Inferior parietal cortex (tissue), 1 donor: Measurements from ENCODE around the gene PRRT4.

Experiments
- DNase-seq: peaks from one replicate; pipeline ENCODE4 v3.0.0-alpha.2; 2016; ENCODE audit errors: extremely low spot score

Gene PRRT4

DNA sequence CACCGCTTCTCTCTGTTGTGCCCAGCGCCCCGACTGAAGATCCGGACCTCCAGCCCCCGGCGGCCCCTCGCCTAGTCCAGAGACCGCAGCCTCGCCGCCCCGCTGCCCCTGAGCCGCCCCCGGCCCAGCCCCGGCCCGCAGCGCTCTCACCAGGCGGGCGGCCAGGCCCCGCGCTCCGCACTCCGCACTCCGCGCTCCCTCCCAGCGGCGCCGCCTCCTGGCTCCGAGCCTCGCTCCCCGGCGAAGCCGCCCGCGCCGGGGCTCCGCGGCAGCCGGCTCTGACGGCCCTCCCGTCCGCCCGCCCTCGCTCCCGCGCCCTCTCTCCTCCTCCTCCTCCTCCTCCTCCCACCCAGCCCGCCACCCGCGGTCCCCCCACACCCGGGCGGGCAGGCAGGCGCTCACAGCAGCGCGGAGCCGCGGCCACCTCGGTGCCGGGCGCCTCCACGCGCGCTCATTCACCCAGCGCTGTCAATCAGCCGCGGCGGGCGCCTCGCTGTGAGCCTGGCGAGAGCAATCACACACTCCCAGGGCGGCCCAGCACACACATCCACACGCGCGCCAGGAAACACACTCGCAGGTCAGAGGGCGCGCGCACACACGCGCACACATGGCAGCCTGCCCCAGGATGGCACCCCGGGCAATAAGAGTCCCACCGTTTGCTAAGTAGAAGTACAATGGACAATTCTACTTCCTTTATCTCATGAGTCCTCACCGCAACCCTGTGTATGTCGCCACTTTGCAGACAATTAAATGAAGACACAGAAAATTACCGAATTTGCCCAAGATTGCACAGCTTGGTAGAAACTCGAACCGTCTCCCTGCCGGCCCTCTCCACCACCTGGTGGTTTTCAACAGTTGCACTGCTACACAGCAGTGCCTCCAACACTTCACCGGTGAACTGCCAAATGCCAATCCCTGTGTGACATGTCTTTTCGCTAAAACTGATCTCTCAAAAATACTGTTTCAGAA, at the start of gene PRRT4:
TSS of gene PRRT4 (minus strand) at position 280 of the 969 bp plus-strand sequence.
- DNase-seq, result no peak

DNA sequence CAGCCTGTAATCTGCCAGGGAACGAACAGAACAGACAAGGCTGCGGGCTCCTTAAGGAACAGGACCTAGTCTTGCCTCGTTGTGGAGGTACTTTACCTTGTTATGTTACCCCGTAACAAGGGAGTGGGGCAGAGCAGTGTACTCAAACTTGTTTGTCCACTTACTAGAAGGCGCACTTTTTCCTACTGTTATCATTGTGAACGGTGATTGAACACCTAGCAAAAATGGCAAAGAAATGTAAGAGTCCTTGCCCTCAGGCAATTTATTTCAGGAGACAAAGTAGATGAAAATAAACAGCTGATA, 48.9 kb upstream of the PRRT4 start:
- DNase-seq, result no peak

GRCh38 chr7:128409596-128410450, 48.3 kb upstream of the PRRT4 start, which contains the start of gene IMPDH1:
Gene IMPDH1 (minus strand): TSS chr7:128409982. CDS start chr7:128409901, 81 bp downstream.
- peak; percentile 68 for DNase-seq

- no peak for DNase-seq
Observed at GRCh38 chr7:128408709-128409595, 47.5 kb upstream of the PRRT4 start.

- DNase-seq, result no peak
Observed at GRCh38 chr7:128407751-128408708, 46.5 kb upstream of the PRRT4 start.

GRCh38 chr7:128407233-128407589, 45.7 kb upstream of the PRRT4 start:
- DNase-seq, result no peak

- no peak for DNase-seq
Observed at GRCh38 chr7:128406314-128407232, 45.1 kb upstream of the PRRT4 start.

DNA sequence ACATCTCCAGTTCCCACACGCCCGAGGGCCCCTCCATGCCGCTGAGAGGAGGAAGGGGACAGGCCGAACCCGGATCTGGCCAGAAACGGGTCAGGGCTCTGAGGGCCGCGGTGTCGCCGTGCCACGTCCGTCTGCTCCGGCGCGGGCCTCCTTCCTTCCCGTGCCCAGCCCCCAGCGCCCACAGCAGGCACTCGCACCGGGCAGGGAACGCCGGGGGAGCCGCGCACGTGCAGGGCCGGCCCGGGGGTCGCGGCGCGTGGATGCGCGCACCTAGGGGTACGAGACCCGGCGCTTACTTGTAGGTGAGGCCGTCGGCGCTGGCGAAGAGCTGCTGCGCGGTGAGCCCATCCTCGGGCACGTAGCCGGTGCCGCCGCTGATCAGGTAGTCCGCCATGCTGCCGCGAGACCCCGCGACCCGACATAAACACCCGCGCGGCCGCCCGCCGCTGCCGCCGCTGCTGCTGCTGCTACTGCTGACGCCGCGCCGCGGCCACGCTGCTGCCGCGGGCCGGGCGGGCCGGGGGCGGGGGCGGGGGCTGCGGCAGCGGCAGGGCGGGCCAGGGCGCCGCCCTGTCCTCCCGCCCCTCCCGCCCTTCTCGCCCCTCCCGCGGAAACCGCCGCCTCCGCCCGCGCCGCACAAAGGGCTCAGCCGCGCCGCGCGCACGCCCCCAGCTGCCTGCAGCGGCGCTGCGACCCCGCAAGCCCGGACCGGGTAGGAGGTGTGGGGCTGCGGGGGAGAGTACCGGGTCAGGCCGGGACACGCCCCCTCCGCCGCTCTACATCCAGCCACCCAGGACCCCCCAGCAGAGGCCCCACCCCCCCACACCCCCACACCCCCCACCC, 44.2 kb upstream of the PRRT4 start:
- DNase-seq, result no peak

GRCh38 chr7:128404886-128405470, 43.5 kb upstream of the PRRT4 start:
- DNase-seq, result no peak

DNA sequence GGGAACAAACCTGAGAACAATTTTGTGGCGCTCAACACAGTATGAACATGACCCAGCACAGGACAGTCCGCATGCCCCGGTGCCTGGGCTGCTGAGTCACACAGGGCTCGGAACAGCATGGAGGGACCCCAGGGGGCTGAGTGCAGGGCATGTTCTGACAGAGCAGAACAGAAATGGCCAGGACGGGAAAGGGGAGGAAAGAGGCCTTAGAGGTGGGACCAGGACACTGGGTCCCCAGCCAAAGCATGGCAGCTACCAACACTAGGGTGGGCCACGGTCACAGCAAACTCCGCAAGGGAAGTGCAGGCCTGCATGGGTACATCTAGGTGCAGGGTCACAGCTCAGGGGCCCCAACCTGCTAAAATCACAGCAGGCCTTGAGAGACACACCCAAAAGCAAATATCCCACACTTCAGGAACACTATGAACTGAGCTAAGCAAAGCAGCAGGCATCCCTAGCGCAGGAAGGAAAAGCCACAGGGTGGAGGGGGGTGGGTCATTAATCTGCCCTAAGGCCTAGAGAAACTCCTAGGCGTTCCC, 42.7 kb upstream of the PRRT4 start:
- DNase-seq, result no peak

DNA sequence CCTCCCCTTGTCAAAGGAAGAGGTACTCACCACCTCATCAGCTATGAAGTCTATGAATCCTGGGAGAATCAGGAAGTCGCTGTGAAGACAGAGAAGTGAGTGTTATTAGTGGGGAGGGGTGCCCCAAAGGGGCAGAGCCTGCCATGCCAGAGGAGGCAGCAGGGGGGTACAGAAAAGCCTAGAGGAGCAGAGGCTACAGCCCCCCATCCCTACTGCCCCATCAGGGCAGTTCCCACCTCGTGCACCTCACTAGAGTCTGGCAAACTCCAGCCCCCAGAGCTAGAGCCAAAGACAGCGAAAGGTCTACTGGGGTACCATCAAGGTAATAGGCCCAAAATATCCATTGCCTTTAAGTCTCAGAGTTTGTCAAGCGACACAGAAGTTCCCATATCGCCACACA, 42.2 kb upstream of the PRRT4 start:
- DNase-seq, result no peak

- DNase-seq, result no peak
Observed at GRCh38 chr7:128402356-128402755, 40.9 kb upstream of the PRRT4 start.

DNA sequence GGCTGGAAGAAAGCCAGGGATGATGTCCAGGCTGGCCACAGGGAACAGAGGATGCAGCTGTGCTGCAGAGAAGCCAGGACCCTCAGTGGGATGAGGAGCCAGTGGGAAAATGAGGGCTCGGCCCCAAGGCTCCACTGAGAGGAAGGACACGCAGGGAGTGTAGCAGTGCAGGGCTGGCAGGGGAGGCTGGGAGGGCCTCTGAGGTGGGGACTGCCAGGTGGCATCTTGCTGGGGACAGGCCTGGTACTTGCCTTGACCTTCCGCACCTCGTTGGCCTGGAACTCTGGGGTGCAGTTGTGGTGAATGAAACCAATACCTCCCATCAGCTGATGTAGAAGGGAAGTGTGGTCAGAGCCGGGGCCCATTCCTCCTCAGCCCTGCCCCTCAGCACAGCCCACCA, 39.1 kb upstream of the PRRT4 start:
- DNase-seq, result no peak

- no peak for DNase-seq
Observed at GRCh38 chr7:128399991-128400390, 38.5 kb upstream of the PRRT4 start.

GRCh38 chr7:128398841-128399135, 37.3 kb upstream of the PRRT4 start:
- DNase-seq, result no peak

- peak; percentile 74 for DNase-seq
Observed at GRCh38 chr7:128398016-128398840, 36.7 kb upstream of the PRRT4 start.

DNA sequence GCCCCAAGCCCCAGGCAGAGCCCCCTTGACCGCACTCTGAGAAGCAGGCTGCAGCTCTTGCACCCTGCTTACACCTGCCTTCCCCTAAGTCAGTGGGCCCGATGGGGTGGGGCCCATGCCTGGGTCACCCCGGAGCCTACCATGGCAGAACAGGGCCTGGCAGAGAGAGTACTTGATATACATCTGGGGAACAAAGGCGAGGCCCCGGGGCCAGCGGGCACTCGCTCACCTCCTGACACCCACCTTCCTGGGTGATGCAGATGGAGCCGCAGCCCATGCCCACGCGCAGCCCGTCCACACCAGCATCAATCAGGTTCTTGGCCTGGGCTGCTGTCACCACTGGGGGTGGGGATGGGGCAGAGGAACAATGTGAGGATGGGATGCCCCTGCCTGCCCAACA, 34.9 kb upstream of the PRRT4 start:
- no peak for DNase-seq
